PC-9 (cell line): Measurements from ENCODE around the gene SKAP2.

ENCODE experiments used
- CTCF ChIP-seq: fragments of 200-600 bp; sonication (generic); conservative IDR thresholded peaks from 2 replicates; pipeline ENCODE4 v1.6.1; 2017; ENCODE audit warnings: mixed run types, antibody characterized with exemption, mild to moderate bottlenecking, moderate library complexity
- EZH2 ChIP-seq: fragments of 200-600 bp; sonication (generic); IDR thresholded peaks from 2 replicates; pipeline ENCODE4 v1.8.0; 2017; ENCODE audit warnings: antibody characterized with exemption, low read depth

GRCh38 chr7:26735976-26736600, 128.3 kb downstream of the SKAP2 start:
- TF ChIP-seq CTCF: no peak
- no peak for TF ChIP-seq EZH2
